Lower leg skin (tissue), 3 donors: ENCODE measurements around the gene REC8.

Experiments
- POLR2A ChIP-seq, 2 donors: fragments of 450-650 bp; IDR thresholded peaks; one replicate each; pipeline ENCODE4 v1.6.1; 2016 to 2017; ENCODE audit warnings: antibody characterized with exemption in 2 of 2, mild to moderate bottlenecking in 1 of 2, moderate library complexity in 1 of 2
- TF ChIP-seq, protein P1 (sequence below), 3 donors: fragments of 450-650 bp; IDR thresholded peaks; one replicate each; pipeline ENCODE4 v1.5.1; 2016; ENCODE audit warnings: antibody characterized with exemption in 3 of 3, mild to moderate bottlenecking in 3 of 3, moderate library complexity in 2 of 3

DNA sequence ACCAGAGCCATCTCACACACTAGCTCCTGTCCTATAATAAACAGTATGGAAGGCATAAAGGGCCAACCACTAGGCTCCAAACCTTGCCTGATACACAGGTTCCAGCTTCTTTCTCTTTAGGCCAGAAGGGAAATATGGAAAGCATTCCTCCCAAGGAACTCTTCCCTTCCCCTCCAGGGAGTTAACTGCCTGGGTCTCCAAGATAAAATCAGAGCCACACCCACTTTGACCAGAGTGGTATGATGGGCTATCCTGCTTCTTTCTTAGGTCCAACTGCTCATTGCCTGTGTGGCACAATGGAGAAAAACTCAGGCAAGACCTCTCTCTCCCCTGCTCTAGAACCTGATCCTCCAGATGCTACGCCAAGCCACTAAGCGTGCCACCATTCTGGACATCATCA is 35.7 kb downstream of the REC8 start:
- no peak for TF ChIP-seq POLR2A (IDR thresholded peaks at IDR 0.05)
- TF ChIP-seq, protein P1, sequence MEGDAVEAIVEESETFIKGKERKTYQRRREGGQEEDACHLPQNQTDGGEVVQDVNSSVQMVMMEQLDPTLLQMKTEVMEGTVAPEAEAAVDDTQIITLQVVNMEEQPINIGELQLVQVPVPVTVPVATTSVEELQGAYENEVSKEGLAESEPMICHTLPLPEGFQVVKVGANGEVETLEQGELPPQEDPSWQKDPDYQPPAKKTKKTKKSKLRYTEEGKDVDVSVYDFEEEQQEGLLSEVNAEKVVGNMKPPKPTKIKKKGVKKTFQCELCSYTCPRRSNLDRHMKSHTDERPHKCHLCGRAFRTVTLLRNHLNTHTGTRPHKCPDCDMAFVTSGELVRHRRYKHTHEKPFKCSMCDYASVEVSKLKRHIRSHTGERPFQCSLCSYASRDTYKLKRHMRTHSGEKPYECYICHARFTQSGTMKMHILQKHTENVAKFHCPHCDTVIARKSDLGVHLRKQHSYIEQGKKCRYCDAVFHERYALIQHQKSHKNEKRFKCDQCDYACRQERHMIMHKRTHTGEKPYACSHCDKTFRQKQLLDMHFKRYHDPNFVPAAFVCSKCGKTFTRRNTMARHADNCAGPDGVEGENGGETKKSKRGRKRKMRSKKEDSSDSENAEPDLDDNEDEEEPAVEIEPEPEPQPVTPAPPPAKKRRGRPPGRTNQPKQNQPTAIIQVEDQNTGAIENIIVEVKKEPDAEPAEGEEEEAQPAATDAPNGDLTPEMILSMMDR (IDR thresholded peaks at IDR 0.05) = no peak
